Natural killer cell (primary cell): Measurements from ENCODE around the gene NUP133. TPM values are rescaled to one million over a fixed set of nuclear protein-coding genes. Genes with fewer than 3 reads are reported as not detected.

Experiments used
- ATAC-seq, 3 donors: fragments of 150-1000 bp in 2 of 3; fragments of 200-7000 bp in 1 of 3; cut with Tn5 transposase; 1 replicate in 1 of 3; 2 replicates in 2 of 3; pipeline ENCODE4 v1.10.0; 2021; ENCODE audit warnings: mild to moderate bottlenecking in 2 of 3, moderate library complexity in 2 of 3
- DNase-seq, 2 donors: peaks; one replicate each; pipeline versions ENCODE4 v3.0.0 to v3.0.0-alpha.2; 2013 to 2021; ENCODE audit warnings: mixed read lengths in 1 of 2
- H3K27ac ChIP-seq: one replicate; pipeline ENCODE4 v1.5.1; 2013; ENCODE audit warnings: mild to moderate bottlenecking, low read length
- H3K27me3 ChIP-seq: one replicate; pipeline ENCODE4 v1.6.1; 2013; ENCODE audit warnings: low read length; ENCODE audit not compliant: control insufficient read depth, insufficient read depth
- H3K36me3 ChIP-seq: one replicate; pipeline ENCODE4 v1.6.1; 2013; ENCODE audit warnings: low read length; ENCODE audit not compliant: control insufficient read depth, insufficient read depth
- H3K4me1 ChIP-seq: one replicate; pipeline ENCODE4 v1.6.1; 2013; ENCODE audit warnings: low read length; ENCODE audit not compliant: control insufficient read depth, insufficient read depth
- H3K4me3 ChIP-seq: one replicate; pipeline ENCODE4 v1.5.1; 2013; ENCODE audit warnings: low read length
- H3K9me3 ChIP-seq: one replicate; pipeline ENCODE4 v1.6.1; 2013; ENCODE audit warnings: low read length; ENCODE audit not compliant: control insufficient read depth, insufficient read depth
- H3K27ac Mint-ChIP-seq, 2 donors: one replicate each; pipeline ENCODE4 v1.8.0; 2022; ENCODE audit warnings: mild to moderate bottlenecking in 2 of 2, mixed read lengths in 2 of 2, moderate library complexity in 1 of 2
- H3K27me3 Mint-ChIP-seq, 2 donors: one replicate each; pipeline ENCODE4 v1.8.0; 2022; ENCODE audit warnings: low read depth in 2 of 2, mixed read lengths in 2 of 2
- H3K36me3 Mint-ChIP-seq: one replicate; pipeline ENCODE4 v1.8.0; 2022; ENCODE audit warnings: mixed read lengths
- H3K4me1 Mint-ChIP-seq, 2 donors: one replicate each; pipeline ENCODE4 v1.8.0; 2022; ENCODE audit warnings: mixed read lengths in 2 of 2
- H3K4me3 Mint-ChIP-seq: one replicate; pipeline ENCODE4 v1.8.0; 2022; ENCODE audit warnings: mild to moderate bottlenecking, moderate library complexity, mixed read lengths
- H3K9me3 Mint-ChIP-seq, 2 donors: one replicate each; pipeline ENCODE4 v1.8.0; 2022; ENCODE audit warnings: mixed read lengths in 2 of 2
- WGBS: methylation state at CpG from one replicate; pipeline ENCODE4 v1.1.7; 2013; ENCODE audit warnings: missing lambda C conversion rate; ENCODE audit not compliant: insufficient coverage; 5-methylcytosine and 5-hydroxymethylcytosine counted together
- intact Hi-C: fragments of 100-400 bp; cut with micrococcal nuclease; formaldehyde crosslinking; loops from one replicate; pipeline ENCODE4 v1.14.2; 2022
- total RNA-seq, 4 donors: library from RNA; stranded (reverse); fragments of 120-200 nt in 1 of 4; gene quantifications; one replicate each; pipeline versions ENCODE4 v1.2.3 to v1.2.4, GENCODE V29; 2013 to 2022
- TF ChIP-seq, protein P1 (sequence below): fragments of 200-600 bp; IDR thresholded peaks from one replicate; pipeline ENCODE4 v1.8.0; 2022; ENCODE audit warnings: antibody characterized with exemption

NUP133 gene
- total RNA-seq = 10 to 100 TPM; 34.5 to 40.1 (median 38.4) TPM
- total RNA-seq (2013) = 38.9 TPM

DNA sequence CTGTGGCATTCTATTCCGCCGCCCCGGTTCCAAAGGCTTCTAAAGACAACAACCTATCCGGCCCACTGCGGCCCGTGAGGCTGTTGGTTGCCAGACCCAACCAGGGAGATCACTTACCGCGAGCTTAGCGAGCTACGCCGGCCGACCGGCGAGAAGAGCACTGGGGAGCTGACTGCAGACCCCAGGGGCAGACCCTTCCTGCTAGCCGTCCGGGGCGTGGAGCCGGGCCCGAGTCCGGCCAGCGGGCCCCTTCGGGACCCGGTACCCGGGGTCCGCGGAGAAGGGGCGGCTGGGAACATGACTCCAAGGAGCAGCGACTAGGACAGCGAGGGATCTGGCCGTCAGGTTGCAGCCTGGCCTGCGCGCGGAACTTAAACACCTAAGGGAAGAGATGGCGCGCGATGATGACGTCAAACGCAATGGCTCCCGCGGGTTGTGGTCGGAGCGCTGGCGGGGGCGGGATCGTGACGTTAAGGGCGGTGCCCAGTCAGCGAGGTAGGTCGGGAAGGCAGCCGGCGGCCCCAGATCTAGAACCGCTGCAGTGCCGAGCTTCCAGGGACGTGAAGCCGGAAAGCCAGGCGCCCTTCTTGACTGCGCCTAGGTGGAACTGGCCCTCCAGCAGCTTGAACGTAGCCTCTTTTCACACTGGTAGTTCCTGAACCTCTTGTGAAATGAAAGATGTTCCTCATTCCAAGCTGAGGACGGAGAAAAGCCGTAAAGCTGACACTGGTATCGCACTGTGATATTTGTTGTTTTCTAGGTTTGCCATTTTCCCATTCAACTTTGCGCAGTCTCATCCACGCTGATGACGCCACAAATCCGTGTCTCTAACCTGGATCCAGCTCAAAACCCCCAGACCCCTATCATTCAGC, at the start of gene NUP133:
Gene NUP133, minus strand, starts transcription at position 391 of the 872 bp plus-strand sequence. Its CDS starts 92 bp downstream, at position 299.
- Mint-ChIP-seq H3K9me3 (no peaks in the 10 kb centered on the region), H3K36me3 (no peaks in the 10 kb centered on the region), H3K4me1 (peaks cover 20 to 25% of the 10 kb centered on the region in 2 donors), H3K27me3 (peaks cover 0 to 4% of the 10 kb centered on the region in 2 donors), H3K4me3 (peak within 1 kb of the TSS; percentile 92), H3K27ac (peak within 1 kb of the TSS; percentile 96)
- under 1% methylated on average over 65 of the region's 65 CpGs for WGBS
- Histone ChIP-seq H3K27ac (peak within 1 kb of the TSS; percentile 92), H3K9me3 (no peaks in the 10 kb centered on the region), H3K4me3 (peak within 1 kb of the TSS; percentile 83), H3K27me3 (no peaks in the 10 kb centered on the region), H3K4me1 (peaks cover 7% of the 10 kb centered on the region), H3K36me3 (peaks cover 3% of the 10 kb centered on the region)
- intact Hi-C loops = loop anchor here (1.0 to 5.0 kb wide), 3 partner anchors 27 to 237 kb away; partner anchors contain the start of genes ABCB10 and RAB4A
- TF ChIP-seq, protein P1, sequence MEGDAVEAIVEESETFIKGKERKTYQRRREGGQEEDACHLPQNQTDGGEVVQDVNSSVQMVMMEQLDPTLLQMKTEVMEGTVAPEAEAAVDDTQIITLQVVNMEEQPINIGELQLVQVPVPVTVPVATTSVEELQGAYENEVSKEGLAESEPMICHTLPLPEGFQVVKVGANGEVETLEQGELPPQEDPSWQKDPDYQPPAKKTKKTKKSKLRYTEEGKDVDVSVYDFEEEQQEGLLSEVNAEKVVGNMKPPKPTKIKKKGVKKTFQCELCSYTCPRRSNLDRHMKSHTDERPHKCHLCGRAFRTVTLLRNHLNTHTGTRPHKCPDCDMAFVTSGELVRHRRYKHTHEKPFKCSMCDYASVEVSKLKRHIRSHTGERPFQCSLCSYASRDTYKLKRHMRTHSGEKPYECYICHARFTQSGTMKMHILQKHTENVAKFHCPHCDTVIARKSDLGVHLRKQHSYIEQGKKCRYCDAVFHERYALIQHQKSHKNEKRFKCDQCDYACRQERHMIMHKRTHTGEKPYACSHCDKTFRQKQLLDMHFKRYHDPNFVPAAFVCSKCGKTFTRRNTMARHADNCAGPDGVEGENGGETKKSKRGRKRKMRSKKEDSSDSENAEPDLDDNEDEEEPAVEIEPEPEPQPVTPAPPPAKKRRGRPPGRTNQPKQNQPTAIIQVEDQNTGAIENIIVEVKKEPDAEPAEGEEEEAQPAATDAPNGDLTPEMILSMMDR = no peak
- peak; percentile 92 to 96 (median 95) for ATAC-seq
- peak; percentile 98 to 100 for DNase-seq

DNA sequence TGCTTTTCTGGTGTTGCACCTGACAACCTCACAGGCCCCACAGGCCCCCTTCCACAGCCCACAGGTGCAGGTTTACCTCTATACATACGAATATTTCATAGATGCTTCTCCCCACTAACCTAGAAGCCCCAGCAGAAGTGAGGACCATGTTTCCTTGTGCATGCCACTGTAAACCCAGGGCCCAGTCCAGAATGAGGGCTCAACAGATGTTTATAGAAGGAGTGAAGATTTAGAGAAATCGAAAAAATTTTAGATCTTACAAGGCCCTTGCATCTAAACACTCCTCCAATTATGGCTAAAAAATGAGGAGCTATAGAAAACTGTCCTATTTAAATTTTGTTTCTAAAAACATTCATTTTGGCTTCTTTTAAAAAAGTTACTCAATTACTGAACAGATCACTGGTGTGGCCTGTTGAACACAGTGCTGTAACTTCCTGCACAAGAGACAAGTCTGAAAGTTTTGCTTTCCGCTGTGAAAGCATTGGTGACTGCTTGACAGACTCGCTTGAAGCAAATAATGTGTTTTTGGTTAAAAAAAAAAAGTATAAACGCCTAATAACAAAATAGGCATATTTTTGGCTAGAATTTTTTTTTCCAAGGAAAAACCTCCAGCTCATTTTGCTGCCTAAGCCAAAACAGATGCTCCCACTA, 49.2 kb upstream of the NUP133 start:
- Mint-ChIP-seq H3K36me3 (no peaks in the 10 kb centered on the region), H3K27me3 (no peaks in the 10 kb centered on the region), H3K9me3 (no peaks in the 10 kb centered on the region), H3K4me1 (peaks cover 42 to 50% of the 10 kb centered on the region in 2 donors), H3K27ac (peak overlapping the region; percentile 82 to 90), H3K4me3 (peak overlapping the region; percentile 92)
- ATAC-seq (peak in 2 of 3 donors; percentile 23 to 39), DNase-seq (peak in 1 of 2 donors; percentile 56)
- Histone ChIP-seq H3K9me3 (no peaks in the 10 kb centered on the region), H3K36me3 (no peaks in the 10 kb centered on the region), H3K27me3 (no peaks in the 10 kb centered on the region), H3K4me3 (peak overlapping the region; percentile 47), H3K27ac (peak overlapping the region; percentile 54), H3K4me1 (peaks cover 22% of the 10 kb centered on the region)
- TF ChIP-seq, protein P1 = no peak
- 18% methylated on average over 4 of the region's 5 CpGs for WGBS
- intact Hi-C loops = loop anchor here (5.0 kb wide), 2 partner anchors 50 to 70 kb away; partner anchors contain the start of genes NUP133, TAF5L and URB2

DNA sequence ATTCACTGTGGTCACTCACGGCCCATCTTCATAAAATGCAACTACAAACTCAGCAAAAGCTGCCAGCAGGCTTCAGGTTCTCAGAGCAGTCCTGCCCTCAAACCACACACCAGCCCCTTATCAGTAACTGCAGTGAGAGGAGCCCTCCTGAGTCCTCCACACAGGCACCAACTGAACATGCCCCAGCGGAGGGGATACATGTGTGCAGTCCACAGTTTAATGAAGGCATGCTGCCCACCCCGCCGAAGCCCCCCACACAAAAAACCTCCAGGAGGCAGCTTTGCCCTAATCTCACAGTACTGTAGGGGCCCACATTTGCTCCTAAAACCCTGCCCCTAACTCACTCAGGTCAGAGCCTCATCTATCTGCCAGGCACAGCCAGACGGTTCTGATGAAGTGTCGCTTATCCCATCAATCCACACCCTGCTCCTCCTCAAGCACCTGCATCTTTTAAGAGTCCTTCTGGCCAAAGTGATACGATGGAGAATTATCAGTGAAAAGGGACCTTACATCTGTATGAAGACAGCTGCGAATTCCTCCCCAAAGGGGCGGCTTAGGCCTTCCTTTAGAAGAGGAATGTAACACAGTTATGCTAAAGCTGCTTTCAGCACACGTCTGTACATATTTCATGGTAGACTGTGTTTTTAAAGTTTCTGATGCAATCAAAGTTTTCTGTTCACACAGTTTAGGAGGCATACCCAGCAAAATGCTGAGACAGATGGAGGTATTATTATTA, 46.9 kb upstream of the NUP133 start:
- peak overlapping the region; percentile 73 to 90 for H3K27ac Mint-ChIP-seq
- 71% methylated on average over 10 of the region's 10 CpGs for WGBS
- Histone ChIP-seq H3K27me3 (no peaks in the 10 kb centered on the region), H3K4me1 (peaks cover 22% of the 10 kb centered on the region), H3K27ac (no peak overlapping the region), H3K9me3 (no peaks in the 10 kb centered on the region), H3K4me3 (no peak overlapping the region), H3K36me3 (no peaks in the 10 kb centered on the region)
- no peak overlapping the region for H3K4me3 Mint-ChIP-seq
- peaks cover 50 to 59% of the 10 kb centered on the region in 2 donors for H3K4me1 Mint-ChIP-seq
- no peak for DNase-seq
- H3K36me3 Mint-ChIP-seq = no peaks in the 10 kb centered on the region
- H3K27me3 Mint-ChIP-seq = no peaks in the 10 kb centered on the region
- no peaks in the 10 kb centered on the region for H3K9me3 Mint-ChIP-seq
- no peak for ATAC-seq
- intact Hi-C loops = loop anchor here (5.0 kb wide), 2 partner anchors 48 to 72 kb away; partner anchors contain the start of genes NUP133, TAF5L and URB2
- TF ChIP-seq, protein P1 = no peak
